ENCODE results near the gene FKRP.

The FKRP gene

GRCh38 chr19:46785980-46786235 lies 40.1 kb downstream of the FKRP start:
- DNase-seq (ENCODE audit: extremely low read depth, low read depth): no peak
- TF ChIP-seq, protein P1, sequence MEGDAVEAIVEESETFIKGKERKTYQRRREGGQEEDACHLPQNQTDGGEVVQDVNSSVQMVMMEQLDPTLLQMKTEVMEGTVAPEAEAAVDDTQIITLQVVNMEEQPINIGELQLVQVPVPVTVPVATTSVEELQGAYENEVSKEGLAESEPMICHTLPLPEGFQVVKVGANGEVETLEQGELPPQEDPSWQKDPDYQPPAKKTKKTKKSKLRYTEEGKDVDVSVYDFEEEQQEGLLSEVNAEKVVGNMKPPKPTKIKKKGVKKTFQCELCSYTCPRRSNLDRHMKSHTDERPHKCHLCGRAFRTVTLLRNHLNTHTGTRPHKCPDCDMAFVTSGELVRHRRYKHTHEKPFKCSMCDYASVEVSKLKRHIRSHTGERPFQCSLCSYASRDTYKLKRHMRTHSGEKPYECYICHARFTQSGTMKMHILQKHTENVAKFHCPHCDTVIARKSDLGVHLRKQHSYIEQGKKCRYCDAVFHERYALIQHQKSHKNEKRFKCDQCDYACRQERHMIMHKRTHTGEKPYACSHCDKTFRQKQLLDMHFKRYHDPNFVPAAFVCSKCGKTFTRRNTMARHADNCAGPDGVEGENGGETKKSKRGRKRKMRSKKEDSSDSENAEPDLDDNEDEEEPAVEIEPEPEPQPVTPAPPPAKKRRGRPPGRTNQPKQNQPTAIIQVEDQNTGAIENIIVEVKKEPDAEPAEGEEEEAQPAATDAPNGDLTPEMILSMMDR (IDR thresholded peaks at IDR 0.05; ENCODE audit: low read depth, low read length): no peak

- DNase-seq (ENCODE audit: extremely low read depth, low read depth): peak; percentile 82
- TF ChIP-seq, protein P1 (IDR thresholded peaks at IDR 0.05; ENCODE audit: low read depth, low read length): no peak
Observed at GRCh38 chr19:46786236-46787039, 40.6 kb downstream of the FKRP start.

DNA sequence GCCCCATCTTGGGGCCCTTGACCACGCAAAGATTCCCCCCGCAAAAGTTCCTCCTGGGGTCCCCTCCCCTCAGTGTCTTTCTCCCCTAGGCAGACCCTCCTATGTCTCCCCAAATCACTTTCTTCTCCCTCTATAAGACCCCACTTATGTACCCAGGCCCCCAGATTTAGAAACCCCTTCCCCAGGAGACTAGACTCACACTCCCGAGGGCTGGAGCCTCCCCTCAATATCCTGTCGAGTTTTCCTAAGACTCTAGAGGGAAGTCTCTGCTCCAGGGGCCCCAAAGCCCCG lies 41.1 kb downstream of the FKRP start:
- TF ChIP-seq, protein P1 (IDR thresholded peaks at IDR 0.05; ENCODE audit: low read depth, low read length): no peak
- DNase-seq (ENCODE audit: extremely low read depth, low read depth): no peak

- DNase-seq (ENCODE audit: extremely low read depth, low read depth): no peak
- TF ChIP-seq, protein P1 (IDR thresholded peaks at IDR 0.05; ENCODE audit: low read depth, low read length): no peak
Observed at GRCh38 chr19:46787331-46788261, 41.7 kb downstream of the FKRP start.

- peak; percentile 95 for DNase-seq (ENCODE audit: extremely low read depth, low read depth)
- TF ChIP-seq, protein P1 (IDR thresholded peaks at IDR 0.05; ENCODE audit: low read depth, low read length): no peak
Observed at GRCh38 chr19:46788262-46788967, 42.6 kb downstream of the FKRP start, which contains the start of gene SLC1A5. SLC1A5 (minus strand) TSS chr19:46788594; CDS start chr19:46787965, 629 bp downstream.

DNA sequence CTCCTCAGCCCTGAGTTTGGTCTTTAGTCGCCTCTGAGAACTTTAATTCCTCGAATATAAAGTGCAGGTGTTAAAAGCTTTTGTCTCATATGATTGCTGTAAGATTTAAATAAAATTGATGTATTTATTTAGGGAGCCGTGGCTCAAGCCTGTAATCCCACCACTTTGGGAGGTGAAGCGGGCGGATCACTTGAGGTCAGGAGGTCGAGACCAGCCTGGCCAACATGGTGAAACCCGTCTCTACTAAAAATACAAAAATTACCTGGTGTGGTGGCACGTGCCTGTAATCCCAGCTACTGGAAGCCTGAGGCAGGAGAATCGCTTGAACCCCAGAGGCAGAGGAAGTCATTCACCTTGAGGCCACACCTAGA lies 43.1 kb downstream of the FKRP start:
- DNase-seq (ENCODE audit: extremely low read depth, low read depth): no peak
- TF ChIP-seq, protein P1 (IDR thresholded peaks at IDR 0.05; ENCODE audit: low read depth, low read length): no peak
